Activated CD4-positive, alpha-beta T cell treated with anti-CD3 and anti-CD28 coated beads, Interleukin-10, Interleukin-2, amounts not matched to agents 100 ng/mL and 50 ng/mL, durations not matched to agents 16 hours and 8 hours (primary cell): Measurements from ENCODE around the gene KIF13A.
"Not testable (repeated sequence)": the region's sequence is repeated elsewhere in the genome, so short reads cannot be mapped to it uniquely, and the experiment has no call there.

ENCODE experiments used
- DNase-seq: peaks from one replicate; pipeline ENCODE4 v3.0.0-alpha.2; 2020

Gene KIF13A

DNA sequence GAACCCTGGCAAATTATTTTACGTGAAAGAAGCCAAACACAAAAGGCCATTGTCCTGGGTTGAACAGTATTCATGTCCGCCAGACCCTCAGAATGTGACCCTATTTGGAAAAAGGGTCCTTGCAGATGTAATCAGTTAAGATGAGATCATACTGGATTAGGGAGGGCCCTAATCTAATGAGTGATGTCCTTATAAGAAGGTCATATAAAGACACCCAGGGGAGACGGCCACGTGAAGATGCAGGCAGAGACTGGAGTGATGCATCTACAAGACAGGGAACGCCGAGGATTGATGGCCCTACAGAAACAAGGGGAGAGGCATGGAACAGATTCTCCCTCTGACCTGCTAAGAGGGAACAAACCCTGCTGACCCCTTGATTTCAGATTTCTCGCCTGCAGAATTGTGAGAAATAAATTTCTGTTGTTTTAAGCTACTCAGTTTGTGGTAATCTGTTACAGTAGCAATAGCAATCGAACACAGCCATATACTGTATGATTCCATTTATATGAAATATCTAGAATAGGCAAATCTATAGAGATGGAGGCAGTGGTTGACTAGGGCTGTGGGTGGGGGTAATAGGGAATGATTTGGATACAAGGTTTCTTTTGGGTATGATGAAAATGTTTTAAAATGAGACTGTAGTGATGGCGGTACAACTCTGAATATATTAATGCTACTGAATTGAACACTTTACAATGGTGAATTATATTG, 147.8 kb downstream of the KIF13A start:
- DNase-seq = no peak

DNA sequence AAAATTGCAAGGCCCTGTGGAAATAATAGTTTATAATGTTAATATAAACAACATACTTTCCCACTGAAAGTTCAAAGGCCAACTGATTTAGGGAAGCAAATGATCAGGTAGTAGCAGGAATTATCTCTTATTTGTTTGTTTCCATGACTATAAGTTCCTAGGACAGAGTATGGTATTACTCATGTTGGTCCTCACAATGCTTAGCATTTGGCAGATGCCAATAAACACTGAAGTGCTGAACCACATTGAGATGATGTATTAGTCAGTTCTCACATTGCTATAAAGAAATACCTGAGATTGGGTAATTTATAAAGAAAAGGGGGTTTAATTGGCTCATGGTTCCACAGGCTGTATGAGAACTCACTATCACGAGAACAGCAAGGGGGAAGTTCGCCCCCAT, 151.1 kb downstream of the KIF13A start:
- no peak for DNase-seq

DNA sequence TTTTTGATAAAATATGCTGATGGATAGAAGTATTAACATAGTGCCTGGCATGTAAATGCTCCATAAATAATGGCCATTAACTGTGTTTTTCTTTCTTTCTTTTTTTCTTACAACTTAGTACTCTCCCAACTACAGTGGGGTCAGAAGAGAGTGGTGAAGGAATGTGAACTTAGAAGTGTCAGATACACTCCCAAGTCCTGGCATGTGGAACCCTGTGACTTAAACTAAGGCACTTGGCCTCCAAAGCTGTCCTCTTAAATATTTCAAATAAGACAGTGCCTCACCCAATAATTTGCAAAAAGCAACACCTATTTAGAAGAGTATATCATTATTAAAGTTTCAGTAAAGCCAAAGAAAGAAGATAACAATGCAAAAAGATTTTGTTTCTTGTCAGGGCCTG, 151.7 kb downstream of the KIF13A start:
- no peak for DNase-seq

DNA sequence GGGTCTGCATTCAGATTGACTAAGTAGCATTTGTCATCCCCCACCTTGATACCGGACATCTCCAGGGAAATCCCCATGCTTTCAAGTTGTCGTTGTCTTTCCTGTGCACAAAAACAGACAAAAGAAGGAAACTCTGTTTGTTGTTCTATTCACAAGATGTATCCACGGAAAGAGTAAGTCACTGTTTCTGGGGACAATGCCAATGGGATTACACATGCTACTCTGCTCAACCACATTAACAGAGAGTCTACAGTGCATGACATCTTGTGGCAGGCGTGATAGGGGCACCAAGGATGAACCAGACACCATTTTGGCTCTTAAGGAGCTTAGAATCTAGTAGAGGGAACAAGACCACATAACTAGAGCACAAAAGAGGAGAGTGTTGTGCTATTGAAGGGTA, 156.3 kb downstream of the KIF13A start:
- no peak for DNase-seq

DNA sequence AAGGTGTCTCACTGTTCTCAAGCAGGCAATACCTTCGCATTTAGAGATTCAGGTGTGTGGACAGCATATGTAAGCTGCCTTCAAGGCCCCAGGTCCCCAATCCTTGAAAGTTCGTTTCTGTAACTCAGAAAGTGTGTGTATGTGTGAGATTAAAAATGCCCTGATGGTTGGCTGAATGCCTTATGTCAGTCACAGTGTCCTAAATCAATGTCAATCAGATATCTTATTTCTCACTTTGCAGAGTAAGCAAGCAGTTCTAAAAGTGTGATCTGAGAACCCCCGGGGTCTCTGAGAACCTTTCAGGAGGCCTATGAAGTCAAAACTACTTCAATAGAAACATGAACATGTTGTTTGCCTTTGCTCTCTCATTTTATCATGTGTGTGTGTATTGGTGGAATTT, 157.5 kb downstream of the KIF13A start:
- DNase-seq = no peak

DNA sequence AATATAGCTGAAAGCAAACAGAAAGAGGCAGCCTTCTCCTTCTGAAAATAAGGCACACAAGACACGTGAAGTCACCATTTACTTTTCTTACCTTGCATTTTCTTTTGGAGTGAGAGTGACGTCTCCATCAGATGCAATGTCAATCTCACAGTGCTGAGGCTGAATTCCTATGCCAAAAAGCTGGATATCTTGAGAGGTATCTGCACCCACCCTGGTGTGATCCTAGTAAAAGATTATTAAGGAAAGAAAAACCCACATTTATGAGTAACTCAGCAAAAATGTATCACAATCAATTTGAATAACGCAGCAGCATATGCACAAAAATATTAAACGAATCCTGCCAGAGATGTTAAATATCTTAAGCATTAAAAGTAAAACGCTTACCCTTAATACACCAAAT, 159.3 kb downstream of the KIF13A start:
- DNase-seq = no peak

DNA sequence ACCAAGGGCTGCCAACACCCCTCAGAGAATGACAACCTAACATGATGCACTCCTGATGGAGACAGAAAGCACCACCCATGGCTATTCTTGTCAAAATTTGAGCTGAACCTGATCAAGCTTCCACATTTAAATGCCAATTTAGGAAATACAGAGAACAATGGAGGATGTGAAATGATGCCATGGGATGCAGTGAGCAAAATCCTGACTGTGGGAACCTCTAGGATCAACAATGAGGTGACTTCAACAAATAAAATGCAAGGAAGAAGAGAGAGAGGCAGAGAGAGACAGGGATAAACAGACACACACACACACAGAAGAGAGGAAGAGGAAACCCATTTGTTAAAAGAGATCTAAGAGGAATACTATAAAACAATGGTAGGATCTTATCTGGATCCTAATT, 161.1 kb downstream of the KIF13A start:
- no peak for DNase-seq

DNA sequence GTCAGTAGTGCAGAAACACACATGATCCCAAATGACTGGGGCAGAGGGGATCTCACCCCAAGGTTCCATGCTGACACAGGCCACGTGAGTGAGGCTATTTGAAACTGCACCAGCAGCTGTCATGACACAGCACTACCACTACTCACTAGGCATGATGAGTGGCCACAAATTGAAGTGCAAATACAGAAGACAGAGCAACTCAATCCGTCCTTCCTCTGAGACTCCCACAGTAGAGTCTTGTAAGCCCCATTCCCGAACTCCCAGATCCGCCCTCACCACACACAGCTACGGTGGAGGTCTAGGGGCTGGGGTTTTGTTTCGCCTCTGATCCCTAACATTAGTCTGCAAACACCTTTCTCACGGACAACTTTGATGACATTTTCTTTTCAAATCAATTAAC, 167.4 kb downstream of the KIF13A start:
- DNase-seq = no peak

DNA sequence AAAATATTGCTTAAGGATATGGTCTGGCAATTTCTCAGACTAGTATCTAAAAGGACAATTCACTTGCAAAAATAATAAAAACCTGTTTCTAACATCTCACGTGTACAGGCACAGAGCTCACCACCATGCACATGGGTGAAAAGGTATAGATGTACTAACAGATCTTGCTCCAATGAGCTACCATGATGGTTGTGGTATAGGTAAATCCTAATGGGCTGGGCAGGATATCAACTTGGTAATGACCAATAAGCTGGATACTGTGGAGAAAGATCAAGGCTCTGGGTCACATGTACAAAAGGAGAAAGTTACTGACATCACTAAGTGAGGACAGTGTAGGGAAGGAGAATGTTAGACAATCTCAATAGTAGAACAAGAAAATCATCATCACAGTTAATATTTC, 169.7 kb downstream of the KIF13A start:
- no peak for DNase-seq

DNA sequence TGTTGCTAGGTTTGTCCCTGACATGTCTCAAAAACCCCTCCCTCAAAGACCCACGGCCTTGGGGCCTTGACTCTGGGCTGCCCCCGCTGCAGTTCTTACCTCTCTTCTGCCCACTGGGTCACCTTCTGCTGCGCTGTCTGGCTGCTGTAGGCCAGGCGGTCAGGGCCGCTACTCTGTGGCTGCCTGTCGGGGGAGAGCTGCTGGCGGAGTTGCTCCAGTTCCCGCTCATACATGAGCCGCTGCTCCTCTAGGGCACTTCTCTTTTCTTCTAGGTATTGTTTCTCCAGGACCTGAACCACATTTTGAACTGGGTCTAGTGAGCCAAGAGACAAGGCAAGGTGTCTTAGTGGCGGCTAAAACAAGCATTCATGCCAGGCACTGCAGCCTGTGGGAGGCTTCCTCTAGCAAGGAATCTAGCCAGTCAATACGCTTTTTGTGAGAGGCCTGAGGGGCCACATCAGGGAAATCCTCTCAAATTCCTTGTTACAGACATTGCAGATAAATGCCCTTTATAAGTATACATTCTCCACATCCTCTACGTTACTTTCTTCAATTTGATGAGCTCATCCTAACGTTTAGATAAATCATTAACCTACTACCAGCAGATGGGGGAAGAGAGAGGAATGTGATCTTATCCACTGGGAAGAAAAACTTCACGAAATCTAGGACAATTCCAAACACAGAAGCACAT, 170.4 kb downstream of the KIF13A start:
- no peak for DNase-seq

DNA sequence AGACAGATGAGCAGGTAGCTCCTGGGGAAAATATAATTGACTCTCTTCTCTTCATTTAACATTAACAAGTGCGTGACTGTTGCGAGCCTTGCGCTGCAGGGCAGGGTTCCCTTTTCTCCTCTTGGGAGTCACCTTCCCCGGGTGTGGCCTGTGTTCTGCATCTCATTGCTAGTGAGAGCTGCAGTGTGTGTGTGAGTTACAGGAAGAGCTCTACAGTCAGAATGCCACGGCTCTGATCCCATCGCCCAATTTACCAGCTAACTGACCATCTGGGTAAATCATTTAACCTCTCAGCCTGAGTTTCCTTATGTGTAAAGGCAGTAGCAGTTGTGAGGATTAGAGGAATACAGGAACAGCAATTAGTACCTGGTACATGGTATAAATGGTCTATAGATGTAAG, 173.9 kb downstream of the KIF13A start:
- no peak for DNase-seq

DNA sequence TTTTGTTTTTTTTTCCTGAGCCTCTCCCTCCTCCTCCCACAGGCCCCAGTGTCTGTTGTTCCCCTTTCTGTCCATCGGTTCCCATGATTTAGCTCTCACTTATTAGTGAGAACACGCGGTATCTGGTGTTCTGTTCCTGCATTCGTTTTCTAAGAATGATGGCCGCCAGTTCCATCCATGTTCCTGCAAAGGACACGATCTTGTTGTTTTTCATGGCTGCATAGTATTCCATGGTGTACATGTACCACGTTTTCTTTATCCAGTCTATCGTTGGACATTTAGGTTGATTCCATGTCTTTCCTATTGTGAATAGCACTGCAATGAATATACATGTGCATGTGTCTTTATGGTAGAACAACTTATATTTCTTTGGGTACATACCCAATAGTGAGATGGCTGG, 175.1 kb downstream of the KIF13A start:
- no peak for DNase-seq

DNA sequence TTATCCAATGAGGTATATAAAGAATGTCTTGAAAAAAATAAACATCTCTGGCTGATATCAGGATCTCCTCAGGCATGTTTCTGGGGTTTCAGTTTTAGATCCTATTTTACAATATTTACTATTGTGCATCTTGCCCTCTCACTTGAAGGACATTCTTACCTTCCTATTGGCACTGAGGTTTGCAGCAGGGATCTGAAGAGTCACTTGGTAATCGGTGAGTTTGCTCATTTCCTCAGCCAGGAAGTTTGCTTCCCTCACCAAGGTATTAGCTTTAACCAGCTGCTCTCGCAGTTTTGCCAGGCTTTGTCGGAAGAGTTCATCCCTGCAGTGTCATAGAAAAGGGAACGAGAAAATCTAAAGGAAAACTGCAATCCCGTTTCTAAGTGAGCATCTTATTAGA, 178.8 kb downstream of the KIF13A start:
- DNase-seq = no peak

DNA sequence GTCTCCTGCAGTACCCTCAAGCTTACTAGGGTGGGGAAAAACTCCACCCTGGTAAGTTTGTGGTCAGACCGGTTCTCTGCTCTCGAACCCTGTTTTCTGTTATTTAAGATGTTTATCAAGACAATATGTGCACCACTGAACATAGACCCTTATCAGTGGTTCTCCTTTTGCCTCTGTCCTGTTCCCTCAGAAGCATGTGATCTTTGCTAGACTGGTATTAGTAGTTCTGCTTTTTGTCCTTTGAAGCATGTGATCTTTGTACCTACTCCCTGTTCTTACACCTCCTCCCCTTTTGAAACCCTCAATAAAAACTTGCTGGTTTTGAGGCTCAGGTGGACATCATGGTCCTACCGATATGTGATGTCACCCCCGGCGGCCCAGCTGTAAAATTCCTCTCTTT, 180.0 kb downstream of the KIF13A start:
- DNase-seq = not testable (repeated sequence)

DNA sequence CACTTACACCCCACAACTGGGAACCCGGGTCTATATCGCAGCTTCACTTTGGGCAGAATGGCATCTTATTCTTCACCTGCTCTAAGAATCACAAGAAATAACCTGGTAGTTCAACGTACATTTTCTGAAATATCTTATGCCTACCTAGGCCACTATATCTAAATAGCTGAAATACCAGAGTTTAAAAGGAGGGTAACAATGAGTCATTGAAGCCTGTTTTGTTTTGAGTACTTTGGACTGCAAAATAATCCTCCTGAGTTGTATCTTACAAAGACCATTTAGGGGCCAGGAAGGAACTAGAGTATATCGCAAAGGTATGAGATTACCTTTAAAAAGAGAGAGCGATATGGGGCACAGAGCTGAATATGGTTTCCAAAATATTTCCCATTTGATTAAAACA, 184.0 kb downstream of the KIF13A start:
- DNase-seq = no peak

DNA sequence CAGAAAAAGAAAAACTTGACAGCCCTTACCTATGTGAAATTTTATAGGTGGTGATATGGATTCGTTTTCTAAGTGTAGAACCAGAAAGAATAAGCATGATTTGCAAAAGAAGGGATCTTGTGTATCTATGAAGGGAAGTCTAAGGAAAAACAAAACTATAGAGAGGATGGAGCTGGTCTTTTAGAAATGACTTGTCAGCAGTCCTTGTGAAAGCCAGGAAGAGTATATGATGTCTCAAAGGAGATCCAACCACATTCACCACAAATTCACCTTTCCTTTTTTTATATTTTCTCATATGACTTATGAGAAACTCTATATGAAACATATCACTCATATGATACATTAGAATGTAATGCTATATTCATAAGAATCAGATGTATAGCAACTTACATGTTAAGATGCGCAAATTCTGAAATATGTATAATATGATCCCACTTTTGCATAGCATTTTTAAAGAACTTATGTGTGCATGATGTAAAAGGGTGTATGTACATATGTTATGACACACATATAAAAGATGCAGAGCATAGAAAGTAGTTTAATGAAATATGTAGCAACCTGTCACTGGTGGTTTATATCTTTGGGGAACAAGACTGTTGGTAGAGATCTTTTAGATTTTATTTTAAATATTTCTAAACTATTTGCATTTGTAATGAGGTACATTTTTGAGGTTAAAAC, 188.8 kb downstream of the KIF13A start:
- DNase-seq = no peak

DNA sequence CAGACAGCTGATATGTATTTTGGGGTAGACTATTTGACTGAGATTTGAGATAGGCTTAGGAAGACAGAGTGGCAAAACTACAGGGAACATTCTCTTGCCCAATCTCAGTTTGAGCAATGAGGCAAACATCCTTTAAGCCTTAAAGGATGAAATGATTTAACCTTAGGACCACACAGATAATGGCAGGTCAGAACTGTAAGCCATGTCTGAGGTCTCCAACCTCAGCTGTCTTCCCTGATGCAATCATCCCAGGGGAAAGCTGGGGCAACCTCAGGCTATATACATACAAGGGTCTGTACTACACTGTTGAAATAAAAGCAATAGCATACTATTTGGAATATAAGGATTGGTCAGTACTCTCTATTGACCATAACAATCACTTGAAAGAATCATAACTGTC, 196.9 kb downstream of the KIF13A start:
- no peak for DNase-seq

DNA sequence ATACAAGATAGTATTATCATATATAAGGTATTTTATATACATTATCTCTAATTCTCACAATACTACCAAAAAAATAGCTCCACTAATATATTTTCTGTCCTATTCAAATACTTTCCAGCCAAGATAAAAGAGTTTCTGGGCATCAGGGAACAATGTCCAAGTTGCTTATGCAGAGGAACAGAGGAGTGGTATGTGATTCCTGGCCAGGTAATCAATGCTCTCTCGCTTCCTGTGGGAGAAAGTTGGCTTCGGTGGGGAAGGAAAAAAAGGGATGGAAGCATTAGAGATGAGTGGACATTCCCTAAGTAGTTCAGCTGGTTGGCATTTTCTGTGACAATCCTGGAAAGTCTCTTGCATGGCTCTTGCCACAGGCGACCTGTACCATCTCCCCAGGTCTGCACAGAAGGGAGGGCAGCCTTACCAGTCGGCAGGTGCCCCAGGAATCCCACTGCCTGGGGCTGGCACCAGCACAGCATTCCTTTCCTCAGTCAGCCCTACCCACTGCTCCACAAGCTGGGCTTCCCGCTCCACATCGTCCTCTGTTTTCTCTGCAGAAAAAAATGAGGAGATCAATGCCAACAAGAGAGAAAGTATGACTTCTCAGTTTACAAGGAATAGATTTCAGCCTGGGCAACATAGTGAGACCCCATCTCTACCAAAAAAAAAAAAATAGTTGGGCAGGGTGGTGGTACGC, 202.2 kb downstream of the KIF13A start:
- no peak for DNase-seq

DNA sequence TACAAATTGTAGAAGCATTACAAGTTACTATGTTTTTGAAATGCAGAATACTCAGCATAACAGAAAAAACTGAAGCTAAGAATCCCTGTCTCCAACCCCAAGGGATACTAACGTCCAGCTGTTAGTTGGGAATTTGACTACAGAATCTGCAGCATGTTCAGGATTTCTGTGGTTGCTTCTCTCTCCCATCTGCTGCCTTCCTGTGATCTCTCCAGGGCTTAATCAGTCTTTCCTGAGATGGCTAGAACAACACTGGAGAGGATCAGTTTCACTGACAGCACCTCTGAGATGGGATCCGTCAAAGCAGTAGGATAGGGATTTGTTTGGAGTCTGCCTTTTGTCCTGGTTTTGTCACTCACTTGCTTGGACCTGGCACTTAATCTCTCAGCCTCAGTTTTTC, 207.4 kb downstream of the KIF13A start:
- no peak for DNase-seq

DNA sequence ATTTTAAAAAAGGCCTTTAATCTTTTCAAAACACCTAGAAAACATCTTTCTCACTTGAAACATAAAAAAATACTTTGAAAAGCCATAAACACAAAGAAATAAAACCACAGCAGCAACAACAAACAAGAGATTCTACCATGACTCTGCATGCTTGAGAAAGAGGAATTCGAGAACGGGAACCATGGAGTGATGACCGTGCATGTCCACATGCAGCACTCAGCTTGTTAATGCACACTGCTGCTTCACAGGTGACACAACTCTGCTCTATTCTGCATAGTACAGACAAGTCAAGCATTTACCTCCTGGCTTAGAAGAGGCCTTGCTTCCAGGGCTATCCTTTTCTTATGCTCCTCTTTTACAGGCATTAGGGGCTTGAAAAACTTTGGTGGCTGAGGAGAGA, 215.8 kb downstream of the KIF13A start:
- no peak for DNase-seq

DNA sequence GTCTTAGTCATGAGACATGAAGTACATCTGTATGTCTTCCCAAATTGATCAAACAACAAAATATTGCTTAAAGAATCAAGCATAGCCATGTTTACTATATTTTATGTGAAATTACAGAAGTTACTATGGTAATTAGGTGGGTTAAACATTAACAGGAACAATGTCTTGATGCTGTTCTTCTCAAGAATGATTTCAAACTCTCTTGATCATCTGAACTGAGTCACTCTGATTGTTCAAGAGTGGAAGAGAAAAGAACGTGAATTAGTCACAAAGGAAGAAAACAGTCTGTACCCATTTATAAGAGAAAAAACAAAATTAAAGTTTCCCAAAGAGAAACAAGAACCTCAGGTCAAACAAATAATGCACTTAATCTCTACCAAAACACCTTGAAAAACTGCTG, 218.6 kb downstream of the KIF13A start:
- no peak for DNase-seq

DNA sequence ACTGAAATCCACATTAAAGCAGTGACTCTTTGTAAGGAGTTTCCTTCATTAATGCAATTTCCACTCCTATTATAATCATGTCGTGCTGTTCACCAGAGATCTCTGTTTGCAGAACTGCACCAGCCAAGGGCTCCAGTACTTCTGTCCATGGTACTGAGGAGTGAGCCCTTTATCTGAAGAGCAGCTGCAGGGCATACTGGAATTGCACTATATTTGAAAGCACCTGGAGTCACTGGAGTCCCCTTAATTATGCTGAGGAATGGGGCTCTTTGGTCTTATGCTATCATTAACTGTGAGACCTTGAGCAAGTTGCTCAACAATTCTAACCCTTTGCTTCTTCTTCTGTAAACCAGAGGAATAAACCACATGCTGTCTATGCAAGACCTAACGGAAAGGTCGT, 219.0 kb downstream of the KIF13A start:
- DNase-seq = no peak

DNA sequence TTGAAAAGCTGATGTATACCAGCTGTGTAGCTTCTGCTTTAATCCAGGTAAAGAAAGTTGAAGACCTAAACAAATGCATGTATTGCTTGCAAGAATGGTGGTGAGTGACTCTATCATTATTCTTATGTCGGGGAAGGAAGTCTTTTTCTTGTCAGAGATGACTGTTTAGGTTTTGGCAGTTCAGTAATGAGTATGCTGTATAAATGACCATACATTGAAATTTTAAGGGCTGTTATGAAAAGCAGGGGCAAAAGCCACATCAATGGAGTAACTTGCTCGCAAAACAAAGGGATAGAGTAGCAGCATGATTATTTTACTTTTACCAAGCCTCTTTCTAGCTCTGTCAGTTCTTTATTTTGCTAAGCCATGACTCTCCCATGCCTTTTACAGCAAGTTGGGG, 224.8 kb downstream of the KIF13A start:
- DNase-seq = peak; percentile 68

DNA sequence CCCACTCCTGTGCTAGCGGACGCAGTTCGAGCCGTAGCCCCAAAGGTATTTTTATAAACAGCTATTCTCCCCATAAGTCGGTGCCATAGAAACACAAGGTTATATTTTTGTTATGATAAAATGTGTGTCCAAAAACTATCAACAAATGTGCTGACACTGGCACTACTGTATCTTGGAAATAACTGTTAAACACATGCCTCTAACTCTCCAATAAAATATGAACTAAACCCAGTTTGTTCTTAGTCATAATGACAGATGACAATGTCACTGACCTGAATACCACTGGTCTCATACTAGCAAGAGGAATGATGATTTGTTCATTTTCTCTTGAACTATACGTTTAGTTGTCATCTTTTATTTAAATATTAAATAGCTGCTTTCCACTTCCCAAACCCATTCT, 229.3 kb downstream of the KIF13A start:
- no peak for DNase-seq
